LoVo (cell line): ENCODE results near the gene MGAT5.
A peak's percentile ranks its signal among the peaks of the same experiment; 100 is the strongest.

ENCODE experiments used
- DNase-seq: peaks from one replicate; pipeline ENCODE4 v3.0.0-alpha.2; 2016; ENCODE audit warnings: low spot score

The MGAT5 gene

GRCh38 chr2:134449751-134450513 is 196.1 kb downstream of the MGAT5 start:
- no peak for DNase-seq

DNA sequence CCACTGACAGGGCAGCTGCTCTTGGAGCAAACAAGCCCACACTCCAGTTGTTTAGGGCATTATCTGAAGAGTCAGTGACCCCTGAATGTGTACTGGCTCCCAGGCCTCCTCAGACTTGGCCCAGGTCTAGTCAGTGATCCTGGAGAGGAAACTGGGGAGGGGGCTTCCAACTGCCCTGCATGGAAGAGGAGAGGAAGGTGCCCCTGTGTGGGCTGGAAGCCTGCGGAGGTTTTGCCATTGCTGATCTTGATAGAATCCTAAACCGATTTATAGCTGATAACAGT is 197.4 kb downstream of the MGAT5 start:
- no peak for DNase-seq

- no peak for DNase-seq
Observed at GRCh38 chr2:134452042-134452733, 198.3 kb downstream of the MGAT5 start.

DNA sequence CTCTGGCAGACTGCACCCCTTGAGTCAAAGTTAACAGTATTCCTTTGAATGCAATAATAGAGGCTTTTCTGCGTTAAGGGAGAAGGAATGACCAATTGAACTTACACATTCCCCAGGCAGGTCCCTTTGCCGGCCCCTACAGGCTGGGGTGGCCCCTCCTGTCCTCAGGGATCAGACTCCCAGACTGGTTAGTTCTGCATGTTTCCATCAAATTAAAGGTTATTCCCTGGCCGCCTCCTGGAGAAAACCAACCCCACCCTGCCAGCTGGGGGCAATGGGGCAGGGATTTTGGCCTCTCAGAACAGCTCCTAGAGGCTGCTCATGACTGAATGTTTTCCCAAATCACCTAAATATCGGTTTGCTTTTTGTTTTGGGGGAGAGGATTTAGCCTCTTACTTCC is 199.6 kb downstream of the MGAT5 start:
- no peak for DNase-seq

DNA sequence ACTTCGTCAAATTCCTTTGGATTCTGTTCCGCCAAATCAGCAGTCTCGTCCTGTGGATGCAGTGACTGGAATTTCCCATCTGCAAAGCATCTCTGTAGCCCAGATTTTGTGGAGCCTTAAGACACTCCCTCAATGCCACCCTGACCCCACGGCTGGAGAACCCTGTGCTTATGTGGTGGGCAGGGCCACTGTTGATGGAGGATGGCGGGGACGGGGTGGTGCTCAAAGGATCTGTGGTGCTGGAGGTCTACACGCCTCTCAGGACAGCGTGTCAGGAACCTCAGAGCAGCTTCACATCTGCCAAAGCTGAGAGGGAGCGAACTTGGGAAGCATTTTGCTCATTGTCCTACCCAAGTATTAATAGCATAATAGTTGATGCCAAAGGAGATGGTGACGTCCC is 200.1 kb downstream of the MGAT5 start:
- no peak for DNase-seq

GRCh38 chr2:134454426-134454825 is 200.6 kb downstream of the MGAT5 start:
- DNase-seq: no peak

GRCh38 chr2:134454931-134455330 is 201.1 kb downstream of the MGAT5 start:
- DNase-seq: no peak

- DNase-seq: no peak
Observed at GRCh38 chr2:134455426-134455825, 201.6 kb downstream of the MGAT5 start.

DNA sequence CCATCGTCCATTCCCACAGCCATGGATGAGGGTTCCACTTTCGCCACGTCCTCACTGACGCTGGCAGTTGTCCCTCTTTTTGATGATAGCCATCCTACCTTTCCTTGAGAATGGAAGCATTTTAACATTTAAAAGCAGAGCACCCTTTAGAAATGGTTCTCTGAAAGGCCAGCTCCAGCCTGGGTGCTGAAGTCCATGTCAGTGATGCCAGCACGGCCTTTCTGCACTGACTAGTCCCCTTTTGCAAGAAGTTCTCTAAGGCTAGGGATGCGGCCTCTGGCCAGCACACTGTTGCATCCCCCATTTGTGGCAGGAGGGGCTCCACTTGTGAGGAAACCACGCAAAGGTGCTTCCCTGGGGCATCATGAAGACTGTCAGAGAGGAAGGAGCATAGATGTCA is 203.5 kb downstream of the MGAT5 start:
- DNase-seq: no peak

DNA sequence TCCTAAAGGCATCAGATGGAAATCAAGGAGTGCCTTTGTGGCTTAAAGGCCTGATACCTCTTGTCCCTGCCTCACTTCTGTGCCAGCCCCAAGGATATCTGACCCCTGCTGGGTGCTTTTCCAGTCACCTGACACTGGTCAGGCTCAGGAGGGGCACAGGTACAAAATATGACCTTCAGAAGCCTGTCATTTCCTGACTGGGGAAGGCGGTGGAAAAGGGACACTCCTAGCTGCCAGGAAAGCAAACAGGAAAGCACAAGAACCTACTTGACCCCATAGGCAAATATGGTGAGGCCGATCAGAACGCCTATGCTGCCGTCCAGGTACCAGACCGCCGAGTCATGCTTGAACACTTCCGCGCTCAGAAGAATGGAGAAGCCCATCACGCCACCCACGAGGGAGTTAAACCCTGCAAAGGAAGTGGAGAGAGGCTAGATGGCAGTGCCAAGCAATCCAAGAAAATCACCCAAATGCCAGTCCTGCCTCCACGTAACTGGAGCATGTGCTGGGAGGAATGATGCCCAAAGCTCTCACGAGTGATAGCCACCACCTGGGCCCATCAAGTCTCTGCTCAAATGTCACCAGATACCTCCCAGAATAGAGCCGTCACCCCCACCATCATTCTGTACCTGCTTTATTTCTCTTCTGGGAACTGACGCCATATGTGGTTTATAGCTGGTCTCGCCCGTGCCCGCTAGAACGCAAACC is 204.0 kb downstream of the MGAT5 start:
- DNase-seq: no peak

GRCh38 chr2:134458473-134458853 is 204.6 kb downstream of the MGAT5 start:
- DNase-seq: no peak

DNA sequence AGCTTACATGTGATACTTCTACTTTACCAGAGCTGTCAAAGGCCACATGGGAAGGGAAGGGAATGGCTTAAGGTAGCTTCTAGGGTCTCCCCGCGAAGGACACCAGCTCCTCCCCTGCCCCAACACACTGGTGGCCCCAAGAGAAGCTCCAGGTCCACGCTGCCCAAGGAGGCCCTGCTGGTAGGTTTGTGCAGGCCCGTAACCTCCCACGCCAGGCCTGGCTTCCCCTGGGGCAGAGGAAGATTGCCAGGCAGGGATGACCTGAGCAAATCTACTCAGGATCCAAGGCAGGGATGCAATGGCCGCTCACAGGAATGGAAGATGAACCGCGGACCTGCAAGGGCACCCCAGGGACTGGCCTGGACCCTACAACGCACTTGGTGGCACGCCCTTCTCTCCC is 205.1 kb downstream of the MGAT5 start:
- no peak for DNase-seq

DNA sequence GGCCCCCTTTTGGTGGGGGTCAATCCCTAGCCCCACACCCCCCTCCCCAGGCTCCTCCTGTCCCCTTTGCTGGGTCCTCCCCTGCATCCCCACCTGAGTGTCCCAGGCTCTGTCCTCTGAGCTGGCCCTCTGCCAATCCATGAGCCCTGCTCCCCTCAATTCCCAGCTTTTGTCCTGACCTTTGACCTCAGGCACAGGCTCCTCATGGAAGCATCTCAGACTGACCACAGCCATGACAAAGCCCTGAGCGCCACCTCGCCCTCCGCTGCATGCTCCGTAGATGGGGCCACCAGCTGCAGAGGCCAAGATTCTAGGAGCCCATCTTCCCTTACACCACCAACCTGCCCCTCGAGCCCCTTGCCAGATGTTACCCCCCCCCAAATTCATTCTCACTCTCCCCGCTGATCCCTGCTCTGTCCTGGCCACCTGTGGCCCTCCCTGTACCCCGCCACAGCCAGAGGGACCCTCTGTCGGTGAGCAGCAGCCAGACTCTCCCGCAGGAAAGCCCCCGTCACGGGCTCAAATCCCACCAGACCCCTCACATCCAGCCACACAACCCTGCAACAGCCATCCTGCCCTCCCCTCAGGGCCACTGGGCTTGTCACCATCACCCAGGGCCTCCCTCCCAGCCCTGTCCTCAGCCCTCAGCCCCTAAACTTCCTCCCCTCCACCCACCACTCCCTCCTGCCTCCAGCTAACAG is 206.0 kb downstream of the MGAT5 start:
- DNase-seq: no peak

DNA sequence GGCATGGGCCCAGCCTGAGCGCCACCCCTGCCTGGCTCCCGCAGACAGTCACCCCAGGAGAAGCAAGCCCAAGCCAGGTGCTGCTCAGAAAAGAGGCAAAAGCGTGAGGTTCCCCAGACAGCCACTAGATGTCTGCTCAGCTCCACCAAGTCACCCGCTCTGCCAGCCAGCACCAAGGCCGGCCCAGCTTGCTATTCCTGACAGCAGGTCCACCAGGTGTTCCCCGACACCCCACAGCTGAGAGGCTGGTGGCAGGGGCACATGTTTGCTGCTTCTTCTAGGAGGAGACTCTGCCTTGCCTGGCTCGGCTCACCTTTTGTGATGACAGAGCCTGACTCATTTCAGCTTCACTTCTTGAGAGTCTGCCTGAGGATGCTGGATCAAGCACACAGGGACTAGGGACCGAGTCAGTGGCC is 206.7 kb downstream of the MGAT5 start:
- DNase-seq: peak; percentile 13

DNA sequence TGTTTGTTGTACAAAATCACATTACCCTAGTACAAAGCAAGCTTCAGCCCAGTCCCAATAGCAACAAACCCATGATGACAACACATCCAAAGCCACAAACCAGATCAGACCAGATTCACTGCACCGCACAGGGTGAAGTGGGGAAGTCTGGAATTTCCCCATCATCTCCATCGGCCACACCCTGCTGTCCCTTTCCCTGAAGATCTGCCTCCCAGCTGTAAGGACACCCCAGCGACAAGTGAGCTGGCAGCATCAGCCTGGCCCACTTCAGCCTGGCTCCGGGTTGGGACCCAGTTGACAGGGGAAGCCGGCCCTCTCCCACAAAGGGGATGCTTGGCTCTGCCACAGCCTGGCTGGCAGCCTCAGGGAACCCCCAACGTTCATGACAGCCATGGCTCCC is 207.6 kb downstream of the MGAT5 start:
- DNase-seq: no peak

DNA sequence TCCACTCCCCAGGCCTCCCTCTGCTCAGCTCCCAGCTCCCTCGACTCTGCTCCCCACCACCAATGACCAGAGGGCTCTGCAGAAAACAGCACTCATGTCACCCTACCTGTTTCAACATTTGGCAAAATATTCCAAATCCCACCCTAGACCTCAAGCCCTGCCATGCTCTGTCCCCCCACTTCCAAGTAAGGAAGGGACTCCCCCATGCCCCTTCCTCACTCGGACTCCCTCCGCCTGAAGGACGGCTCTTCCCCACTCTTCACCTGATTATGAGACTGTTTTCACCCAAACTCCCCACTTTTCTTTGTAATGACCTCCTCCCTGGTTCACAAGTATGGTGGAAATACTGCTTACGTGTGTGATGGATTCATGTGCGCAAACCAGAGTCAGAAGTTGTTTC is 208.4 kb downstream of the MGAT5 start:
- no peak for DNase-seq

GRCh38 chr2:134462791-134463698 is 209.2 kb downstream of the MGAT5 start:
- DNase-seq: no peak

GRCh38 chr2:134463699-134464022 is 209.8 kb downstream of the MGAT5 start:
- no peak for DNase-seq

- DNase-seq: no peak
Observed at GRCh38 chr2:134465228-134466105, 211.6 kb downstream of the MGAT5 start.

DNA sequence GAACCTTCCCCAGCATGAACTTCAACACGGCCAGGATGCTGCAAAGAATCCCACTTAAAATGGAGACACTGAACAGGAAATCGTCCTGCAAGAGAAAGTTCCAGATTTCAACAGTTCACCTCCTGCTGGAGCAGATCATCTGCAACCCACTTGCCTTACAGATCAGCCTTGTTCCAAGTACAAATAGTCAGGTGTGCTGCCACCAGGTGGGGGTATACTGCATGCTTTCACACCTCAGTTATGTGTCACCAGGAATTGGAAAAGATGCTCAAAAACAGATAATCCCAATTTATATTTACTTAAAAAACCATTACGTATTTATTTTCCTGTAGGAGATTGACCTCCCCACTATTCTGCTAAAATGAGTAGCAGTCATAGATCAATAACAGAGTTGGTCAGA is 212.3 kb downstream of the MGAT5 start:
- DNase-seq: peak; percentile 29

DNA sequence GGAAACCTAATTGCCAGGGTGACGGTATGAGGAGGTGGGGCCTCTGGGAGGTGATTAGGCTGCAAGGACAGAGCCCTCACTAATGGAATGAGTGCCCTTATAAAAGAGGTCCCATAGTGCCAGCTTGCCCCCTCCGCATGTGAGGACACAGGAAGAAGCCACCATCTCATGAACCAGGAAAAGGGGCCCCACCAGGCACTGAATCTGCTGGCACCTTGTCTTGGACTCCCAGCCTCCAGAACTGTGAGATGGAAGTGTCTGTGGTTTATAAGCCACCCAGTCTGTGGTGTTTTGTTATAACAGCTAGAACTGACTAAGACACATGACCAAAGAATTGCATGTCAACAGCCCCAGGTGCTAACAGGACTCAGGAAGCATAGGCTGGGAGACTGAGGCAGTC is 214.3 kb downstream of the MGAT5 start:
- no peak for DNase-seq
